ENCODE data around the gene RAB27B.

GRCh38 chr18:54791657-54792056 is 36.6 kb upstream of the RAB27B start:
- no peak for TF ChIP-seq POLR2A (IDR thresholded peaks at IDR 0.05)
- no peak for TF ChIP-seq CTCF (IDR thresholded peaks at IDR 0.05)

Data from uterus (tissue), 2 donors.